DND-41 (cell line): ENCODE results near the gene SMG9.
"Not testable (repeated sequence)": the region's sequence is repeated elsewhere in the genome, so short reads cannot be mapped to it uniquely, and the experiment has no call there.

Experiments
- CTCF ChIP-seq: IDR thresholded peaks from 2 replicates; pipeline ENCODE4 v1.5.1; 2012; ENCODE audit warnings: borderline replicate concordance, low read length, moderate library complexity, mild to moderate bottlenecking; ENCODE audit not compliant: poor library complexity, severe bottlenecking; ENCODE audit errors: extremely low read depth
- EZH2 ChIP-seq: IDR thresholded peaks from 3 replicates; pipeline ENCODE4 v1.6.1; 2012; ENCODE audit warnings: borderline replicate concordance, low read depth, mild to moderate bottlenecking, moderate library complexity, low read length, inconsistent platforms; ENCODE audit not compliant: severe bottlenecking

GRCh38 chr19:43774940-43775258 is 20.1 kb upstream of the SMG9 start:
- TF ChIP-seq CTCF, EZH2: not testable (repeated sequence)
